ENCODE results near the gene WAS.

The WAS gene

DNA sequence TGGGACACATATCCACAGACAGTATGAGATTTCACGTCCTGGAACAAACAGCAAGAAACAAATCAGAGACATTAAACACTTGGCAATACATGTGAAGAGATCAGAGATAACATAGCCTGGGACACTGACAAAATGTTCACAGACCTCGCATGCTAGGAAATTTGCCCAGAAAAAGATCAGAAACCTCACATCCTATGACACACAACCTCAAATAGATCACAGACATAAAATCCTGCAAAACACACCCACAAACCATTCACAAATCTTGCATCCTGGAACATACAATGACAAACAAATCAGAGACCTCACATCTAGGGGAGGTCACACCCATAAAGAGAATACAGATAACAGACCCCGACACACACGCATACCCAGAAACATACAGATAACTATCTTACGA lies 31.0 kb downstream of the WAS start:
- no peak for DNase-seq

DNA sequence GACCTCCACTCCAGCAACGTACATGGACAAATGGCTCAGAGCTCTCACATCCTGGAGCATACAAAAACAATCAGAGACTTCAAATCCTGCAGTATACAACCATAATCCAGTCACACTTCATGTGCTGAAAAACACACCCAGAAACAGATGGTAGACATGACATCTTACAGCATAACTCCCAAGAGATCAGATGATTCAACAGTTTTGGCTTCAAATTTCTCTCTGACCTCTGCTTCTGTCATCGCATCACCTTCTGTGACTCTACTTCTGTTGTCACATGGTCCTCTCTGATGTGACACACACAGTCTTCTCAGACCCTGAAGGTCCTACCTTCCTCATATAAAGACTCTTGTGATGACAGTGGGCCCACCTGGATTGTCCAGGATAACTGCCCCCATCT lies 31.5 kb downstream of the WAS start:
- no peak for DNase-seq

DNA sequence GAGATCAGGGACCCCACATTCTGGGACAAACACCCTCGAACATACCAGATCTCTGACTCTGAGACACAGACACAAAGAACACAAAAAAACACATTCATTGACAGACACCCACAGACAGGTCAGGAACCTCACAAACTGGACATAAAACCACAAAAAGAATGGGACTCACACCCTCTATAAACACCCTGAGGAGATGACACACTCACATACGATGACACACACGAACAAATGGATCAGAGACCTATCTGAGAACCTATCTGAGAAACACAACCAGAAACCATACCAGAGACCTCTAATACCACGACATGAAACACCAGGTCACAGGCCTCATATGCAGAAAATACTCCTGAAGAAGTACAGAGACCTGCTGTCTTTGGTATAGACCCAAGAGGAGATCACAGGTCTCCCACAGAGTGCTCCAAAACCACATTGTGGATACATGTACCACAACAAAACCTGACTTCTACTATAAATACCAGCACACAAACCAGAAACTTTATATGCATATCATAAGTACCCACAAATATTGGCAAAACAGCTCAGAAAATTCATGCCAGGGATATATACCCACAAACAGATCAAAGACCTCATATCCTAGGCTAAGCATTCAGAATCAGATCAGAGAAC lies 32.4 kb downstream of the WAS start:
- DNase-seq: no peak

DNA sequence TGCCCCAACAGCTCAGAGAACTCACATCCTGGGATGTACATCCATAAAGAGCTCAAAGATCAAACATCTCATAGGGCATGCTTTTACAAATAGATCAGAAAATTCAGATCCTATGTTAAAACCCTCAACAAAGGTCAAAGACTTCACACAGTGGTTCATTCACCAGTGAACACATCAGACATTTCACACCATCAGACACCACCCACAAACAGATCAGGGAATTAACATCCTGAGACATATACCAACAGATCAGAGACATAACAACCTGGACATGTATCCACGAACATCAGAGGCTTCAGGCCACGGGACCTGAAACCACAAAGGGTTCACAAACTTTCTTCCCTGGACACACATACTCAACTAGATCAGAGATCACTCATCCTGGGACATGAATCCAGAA lies 36.4 kb downstream of the WAS start:
- no peak for DNase-seq

DNA sequence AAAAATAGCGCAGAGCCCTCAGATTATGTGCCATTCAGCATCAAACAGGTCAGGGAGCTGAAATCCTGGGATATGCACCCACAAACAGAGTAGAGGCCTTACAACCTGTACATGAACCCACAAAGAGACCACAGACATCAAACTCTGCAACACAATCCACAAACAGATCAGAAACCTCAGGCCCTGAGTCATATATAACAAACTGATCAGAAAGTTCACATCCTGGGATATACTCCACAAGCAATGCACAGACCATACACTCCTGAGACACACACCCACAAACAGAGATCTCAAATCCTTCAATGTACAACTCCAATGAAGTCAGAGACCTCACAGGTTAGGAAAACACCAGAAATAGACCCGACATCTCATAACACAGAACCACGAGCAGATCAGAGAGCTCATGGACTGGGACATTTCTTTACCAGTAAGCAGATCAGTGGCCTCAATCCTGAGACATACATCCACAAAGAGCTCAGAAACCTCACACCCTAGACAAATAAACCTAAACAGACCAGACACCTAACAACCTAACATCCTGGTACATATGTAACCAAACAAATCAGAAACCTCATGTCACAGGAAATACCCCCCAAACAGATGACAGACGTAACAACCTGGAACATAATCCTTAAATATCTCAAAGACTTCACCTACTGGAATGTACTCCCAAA lies 37.1 kb downstream of the WAS start:
- DNase-seq: no peak

GRCh38 chrX:48721916-48722315 lies 38.3 kb downstream of the WAS start:
- DNase-seq: no peak

DNA sequence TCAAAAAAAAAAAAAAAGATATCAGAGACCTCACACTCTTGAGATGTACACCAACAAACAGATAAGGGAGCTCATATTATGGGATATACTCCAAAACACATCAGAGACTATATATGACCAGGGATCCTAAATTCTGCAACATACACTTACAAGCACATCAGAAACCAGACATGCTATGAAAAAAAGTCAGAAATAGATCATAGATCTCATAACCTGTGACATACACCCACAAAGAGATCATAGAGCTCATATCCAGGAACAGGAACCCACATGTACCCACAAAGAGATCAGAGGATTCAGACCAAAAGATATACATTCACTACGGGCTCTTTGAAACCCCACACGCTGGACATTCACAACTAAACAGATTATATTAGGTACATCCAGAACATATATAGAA lies 43.0 kb downstream of the WAS start:
- DNase-seq: no peak

GRCh38 chrX:48728653-48729052 lies 45.1 kb downstream of the WAS start:
- no peak for DNase-seq

DNA sequence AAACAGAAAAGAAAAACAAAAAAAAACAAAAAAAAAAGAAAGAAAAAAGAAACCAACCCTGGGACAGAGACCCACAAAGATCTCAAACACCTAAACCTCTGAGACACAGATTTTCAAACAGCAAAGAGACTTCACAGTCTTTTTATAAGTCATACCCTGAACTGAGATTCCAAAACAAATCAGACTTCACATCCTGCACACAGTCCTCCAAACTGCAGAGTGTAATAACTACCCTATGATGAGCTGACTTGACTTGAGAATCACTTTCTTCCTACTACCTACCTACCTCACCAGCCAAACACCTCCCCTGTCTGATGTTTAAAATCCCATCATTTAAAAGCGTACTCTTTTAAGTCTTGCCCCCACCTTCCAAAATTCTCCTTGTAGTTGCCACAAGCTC lies 52.7 kb downstream of the WAS start:
- DNase-seq: no peak

- no peak for DNase-seq
Observed at GRCh38 chrX:48736878-48737212, 53.2 kb downstream of the WAS start.

DNA sequence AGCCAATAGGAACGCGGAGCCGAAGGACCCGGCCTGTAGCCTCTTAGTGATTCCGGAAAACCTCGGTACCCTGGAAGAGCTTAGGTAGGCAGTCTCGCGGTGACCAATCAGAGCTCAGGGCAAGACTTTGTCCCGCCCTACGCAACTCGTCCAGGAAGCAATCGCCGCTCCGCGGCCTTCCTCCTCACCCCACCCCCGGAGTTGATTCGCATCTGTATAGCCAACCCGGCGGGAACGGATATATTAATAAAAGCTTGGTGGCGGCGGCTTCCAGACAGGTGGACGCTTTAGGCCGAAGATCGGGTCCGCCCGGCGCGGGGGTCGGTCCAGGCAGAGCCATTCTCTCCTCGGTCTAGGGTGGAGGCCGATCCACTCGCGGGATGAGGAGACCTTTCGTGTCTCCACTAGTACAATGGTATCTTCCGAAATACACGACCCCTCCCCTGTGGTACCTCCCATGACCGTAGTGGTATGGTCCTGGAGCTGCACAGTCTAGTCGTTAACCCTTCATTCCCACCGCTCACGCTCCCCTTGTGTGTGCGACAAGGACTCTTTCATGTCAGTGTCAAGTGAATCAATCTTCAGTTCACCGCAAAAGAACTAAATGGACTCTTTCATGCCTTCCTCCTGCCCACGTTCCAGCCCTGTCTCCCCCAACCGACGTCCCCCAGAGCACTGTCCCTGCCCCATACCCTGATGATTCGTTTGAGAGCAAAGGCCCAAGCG lies 53.8 kb downstream of the WAS start:
- DNase-seq: peak; percentile 79

DNA sequence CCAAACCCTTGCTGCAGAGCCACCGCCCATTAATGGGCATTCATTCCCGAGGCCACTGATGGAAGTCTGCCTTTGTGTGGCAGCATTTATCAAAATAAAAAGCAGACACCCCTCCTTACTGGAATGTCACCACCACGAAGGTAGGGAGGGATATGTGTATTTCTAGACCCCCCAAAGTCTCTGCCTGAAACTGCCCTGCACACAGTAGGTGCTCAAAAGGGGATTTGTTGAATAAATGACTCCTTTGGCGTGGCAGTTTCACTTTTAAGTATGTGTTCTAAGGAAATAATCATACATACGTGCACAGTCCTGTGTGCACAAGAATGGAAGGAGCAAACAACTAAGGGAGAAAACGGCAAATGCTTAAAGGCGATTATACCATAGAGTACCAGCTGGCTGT lies 54.3 kb downstream of the WAS start:
- DNase-seq: no peak

Data from activated CD8-positive, alpha-beta memory T cell treated with anti-CD3 and anti-CD28 coated beads, Interleukin-2, amount 50 U/mL, for 4 hours (primary cell).